Fibroblast of skin of left biceps (primary cell): ENCODE measurements around the gene HIBADH.
"Not testable (repeated sequence)": the region's sequence is repeated elsewhere in the genome, so short reads cannot be mapped to it uniquely, and the experiment has no call there.

Source experiments
- DNase-seq, 2 experiments: peaks; one replicate each; pipeline ENCODE4 v3.0.0-alpha.2; 2013; ENCODE audit warnings: low read depth in 2 of 2

Gene HIBADH

DNA sequence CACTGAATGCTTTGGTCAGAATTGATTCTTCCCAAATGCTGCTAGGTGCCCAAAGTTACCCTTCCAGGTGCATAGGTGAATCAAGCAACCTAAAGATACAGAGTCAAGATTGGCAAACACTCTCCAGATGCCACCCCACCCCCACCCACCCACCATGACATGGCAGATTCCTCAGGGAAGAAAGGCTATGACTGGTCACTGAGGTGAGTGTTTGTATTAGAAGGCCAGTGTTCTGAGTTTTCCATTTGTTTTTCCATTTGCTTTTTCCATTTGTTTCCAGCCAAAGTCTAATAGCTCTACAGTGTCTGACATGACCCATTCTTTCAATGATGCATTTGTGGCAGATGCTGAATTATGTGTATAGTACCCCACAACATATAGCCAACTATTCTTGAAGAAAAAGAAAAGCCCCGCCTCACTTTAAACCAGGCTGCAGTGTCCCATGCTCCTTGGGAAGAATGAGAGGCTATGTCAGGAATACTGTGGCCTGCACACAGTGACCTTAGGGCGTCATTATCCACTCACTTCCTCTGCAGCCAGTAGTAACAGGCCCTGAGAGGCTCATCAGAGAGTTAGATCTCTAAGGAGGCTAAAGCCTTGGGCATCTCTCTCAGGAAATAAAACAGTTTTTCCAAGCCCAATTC lies 16.1 kb upstream of the HIBADH start:
- DNase-seq = no peak

DNA sequence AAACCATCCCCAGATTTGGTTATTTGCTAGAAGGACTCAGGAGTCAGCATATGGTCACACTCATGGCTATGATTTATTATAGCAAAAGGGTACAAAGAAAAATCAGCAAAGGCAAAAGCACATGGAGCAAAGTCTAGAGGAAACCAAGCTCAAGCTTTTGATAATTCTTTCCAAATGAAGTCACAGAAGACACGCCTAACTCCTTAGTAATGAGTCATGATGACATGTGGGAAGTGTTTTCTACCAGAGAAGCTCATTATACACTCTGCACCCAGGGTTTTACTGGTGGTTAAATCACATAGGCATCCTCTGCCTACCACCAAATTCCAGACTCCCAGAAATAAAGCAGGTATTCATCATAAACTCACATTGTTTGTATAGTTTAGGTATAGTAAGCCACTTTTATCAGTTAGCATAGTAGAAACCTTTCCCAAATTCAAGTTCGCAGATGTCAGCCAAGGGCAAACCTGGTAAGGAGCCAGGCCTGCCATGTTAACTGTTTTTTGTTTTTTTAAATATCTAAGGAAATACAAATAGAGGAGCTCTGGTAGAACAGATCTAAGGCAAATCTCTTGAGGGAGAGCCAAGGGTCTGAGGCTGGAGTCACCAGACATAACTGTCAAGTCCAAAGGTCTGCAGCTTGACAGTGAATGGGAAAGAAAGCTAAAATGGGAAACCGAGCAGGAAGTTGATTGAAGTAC lies 15.4 kb upstream of the HIBADH start:
- peak; percentile 87 to 88 for DNase-seq

DNA sequence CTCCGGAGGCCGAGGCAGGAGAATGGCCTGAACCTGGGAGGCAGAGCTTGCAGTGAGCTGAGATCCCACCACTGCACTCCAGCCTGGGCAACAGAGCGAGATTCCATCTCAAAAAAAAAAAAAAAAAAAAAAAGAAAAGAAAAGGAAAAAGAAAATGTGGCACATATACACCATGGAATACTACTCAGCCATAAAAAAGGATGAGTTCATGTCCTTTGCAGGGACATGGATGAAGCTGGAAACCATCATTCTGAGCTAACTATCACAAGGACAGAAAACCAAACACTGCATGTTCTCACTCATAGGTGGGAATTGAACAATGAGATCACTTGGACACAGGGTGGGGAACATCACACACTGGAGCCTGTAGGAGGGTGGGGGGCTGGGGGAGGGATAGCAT lies 11.4 kb upstream of the HIBADH start:
- DNase-seq = not testable (repeated sequence)

DNA sequence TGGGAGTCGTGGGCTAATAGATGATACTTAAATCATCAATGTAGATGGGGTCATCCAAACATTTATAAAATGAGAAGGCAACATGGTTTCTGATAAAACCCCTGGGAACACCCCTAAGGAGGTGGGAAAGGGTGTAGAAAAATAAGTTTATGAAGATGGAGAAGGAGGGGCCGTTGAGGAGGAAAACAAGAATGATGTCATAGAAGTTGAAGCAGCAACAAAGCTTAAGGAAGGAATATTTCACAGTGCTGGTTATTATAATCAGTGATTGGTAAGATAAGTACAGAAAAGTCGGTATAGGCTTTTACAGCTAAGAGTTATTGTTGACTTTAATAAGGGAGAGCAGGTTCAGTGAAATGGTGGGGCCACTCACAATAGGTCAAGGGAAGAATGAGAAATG lies 9.0 kb upstream of the HIBADH start:
- no peak for DNase-seq

DNA sequence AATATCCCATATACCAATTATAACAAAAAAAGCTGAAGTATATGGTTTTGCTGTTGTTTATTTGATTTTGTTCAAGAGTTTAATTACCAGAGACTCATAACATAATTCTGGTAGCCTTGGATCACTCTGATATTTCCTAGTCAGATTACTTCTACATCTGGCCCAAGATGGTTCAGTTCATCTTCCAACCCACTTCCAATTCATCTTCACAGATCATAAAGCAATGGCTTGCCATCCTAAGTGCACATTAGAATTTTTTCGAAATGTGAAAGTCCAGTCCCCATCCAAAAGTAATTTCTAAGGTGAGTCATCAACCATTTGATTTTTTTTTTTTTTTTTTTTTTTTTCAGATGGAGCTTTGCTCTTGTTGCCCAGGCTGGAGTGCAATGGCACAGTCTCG lies 8.0 kb upstream of the HIBADH start:
- DNase-seq = no peak

DNA sequence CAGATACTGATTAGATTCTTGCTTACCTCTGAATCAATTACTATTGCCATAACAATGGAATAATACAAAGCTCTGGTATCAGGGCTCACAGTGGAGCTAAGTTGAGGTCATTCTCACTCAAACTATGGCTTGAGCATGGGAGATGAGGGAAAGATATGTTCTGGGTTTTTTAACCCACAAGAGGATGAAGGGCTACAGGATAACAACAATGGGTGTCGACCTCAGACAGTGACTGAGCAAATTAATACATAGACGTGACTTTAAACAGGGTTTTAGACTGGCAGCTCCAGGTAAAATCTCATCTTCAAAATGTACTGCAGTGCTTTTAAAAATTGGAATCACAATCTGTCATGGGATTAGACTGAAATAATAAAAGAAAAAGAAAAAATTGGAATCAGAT lies 7.5 kb upstream of the HIBADH start:
- DNase-seq = no peak

DNA sequence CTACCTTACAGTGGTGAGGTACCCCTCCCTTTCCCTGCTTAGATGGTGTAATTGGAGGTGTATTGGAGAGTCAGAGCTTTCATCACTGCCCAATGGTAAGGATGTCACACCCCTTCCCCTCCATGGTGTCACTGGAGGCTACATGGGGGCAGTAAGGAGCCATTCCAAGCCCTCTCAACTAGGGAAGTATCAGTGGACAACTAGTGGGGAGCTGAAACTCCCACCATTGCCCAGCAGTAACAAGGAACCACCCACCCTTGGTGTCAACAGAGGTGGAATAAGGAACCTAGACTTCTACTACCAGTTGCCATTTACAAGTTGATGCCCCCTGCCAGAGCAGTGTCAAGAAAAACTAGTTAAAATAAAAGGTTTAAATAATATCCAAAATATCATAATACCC lies 2.8 kb upstream of the HIBADH start:
- DNase-seq = no peak

DNA sequence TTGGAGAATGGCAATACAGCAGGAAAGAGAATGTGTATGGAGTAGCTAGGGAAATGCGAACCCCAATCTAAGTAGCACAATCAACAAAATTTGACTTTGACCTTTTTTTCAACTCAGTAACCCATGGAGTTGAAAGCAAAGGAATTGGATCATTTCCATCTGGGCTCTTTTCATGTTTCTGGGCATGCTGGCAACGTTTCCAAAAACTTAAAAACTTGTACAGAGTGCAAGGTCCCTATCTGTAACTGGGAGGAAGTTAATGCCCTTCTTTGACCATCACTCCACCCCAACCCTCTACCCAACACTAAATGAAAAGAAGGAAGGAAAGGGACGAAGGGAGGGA lies 1.3 kb upstream of the HIBADH start:
- no peak for DNase-seq

DNA sequence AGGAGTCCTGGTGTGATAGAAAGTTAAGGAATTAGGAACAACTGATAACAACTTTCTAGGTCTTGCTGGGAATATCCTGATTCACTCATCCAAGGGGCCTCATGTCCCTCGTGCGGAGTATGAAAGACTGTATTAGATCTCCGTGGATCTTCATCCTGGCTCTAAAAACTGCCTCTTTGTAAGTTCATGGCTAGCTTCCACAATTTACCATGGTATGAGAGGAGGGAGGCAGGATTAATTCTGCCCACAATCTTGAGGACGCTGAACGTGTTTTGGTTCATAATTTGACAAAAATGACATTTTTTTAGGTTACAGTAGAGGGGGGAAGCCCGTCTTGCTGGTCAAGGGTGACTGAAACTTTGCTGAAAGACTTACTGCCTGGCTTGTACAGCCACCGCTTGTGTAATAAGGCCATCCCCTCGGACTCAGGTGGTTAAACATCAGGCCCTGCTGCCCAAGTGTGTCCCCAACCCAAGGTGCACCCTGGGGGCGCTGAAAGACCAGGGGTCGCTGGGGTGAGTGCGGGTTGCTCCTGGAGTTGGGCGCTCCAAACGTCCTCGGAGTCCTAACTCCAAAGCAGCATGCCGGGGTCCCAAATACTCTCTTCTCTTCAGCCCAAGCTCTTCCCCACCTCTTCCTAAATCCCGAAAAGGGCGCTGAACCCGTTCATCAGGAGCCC lies 733 bp downstream of the HIBADH start:
- DNase-seq = no peak

DNA sequence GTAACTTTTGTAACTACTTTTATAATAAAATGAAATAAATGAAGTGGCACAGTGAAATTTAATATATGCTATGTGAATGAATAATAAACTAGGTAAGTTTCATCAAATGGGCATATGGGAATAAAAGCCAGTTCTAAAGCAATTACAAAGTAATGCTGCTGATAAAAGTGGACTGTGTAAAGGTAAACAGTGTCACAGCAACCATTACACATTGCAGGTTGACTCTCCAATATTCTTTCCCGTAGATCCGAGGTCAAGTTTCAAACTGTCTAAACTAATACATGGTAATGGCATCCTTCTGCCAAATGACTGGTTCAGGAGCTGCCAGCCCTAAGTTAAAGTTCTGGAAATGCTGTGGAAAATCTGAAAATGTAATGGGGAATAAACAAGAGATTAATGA lies 6.0 kb downstream of the HIBADH start:
- no peak for DNase-seq

DNA sequence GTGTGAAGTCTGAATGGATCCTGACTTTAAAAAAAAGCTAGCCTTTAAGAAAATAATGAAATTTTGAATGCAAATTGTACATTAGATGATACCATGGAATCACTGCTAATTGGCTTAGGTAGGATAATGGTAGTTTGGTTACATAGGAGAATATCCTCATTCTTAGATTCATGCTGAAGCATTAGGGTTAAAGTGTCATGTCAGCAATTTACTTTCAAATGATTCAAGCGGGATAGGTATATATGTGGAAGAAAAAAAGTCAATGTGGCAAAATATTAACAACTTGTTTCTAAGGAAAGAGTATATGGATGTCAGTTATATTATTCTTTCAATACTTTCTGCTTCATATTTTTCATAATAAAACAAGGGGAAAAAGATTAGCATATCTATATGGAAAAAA lies 7.5 kb downstream of the HIBADH start:
- DNase-seq = no peak

DNA sequence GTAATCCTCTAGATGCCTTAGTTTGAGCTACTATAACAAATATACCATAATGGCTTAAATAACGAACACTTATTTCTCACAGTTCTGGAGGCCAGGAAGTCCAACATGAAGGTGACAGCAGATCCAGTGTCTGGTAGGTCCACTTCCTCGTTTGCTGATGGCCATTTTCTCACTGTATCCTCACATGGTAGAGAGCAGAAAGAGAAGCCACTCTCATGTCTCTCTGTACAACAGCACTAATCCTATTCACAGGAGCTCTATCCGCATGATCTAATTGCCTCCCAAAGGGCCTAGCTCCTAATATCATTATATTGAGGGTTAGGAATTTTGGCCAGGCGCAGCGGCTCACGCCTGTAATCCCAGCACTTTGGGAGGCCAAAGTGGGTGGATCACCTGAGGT lies 10.2 kb downstream of the HIBADH start:
- DNase-seq = no peak

DNA sequence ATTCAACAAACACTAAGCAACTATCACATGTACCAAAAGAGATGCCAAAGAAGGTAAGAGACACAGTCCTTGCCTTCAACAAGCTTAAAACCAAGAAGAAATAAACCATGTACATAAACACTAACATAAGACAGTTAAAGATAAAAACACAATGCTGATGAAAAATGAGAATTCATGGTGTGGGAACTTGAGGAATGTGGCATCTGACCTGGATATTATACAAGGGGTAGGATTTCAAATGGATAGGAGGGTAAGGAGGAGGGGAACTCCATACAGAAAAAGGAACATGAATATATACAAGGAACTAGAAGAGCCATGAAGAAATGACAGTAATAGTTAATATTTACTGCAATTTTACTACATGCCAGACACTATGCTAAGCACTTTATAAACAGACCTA lies 11.0 kb downstream of the HIBADH start:
- DNase-seq = no peak

DNA sequence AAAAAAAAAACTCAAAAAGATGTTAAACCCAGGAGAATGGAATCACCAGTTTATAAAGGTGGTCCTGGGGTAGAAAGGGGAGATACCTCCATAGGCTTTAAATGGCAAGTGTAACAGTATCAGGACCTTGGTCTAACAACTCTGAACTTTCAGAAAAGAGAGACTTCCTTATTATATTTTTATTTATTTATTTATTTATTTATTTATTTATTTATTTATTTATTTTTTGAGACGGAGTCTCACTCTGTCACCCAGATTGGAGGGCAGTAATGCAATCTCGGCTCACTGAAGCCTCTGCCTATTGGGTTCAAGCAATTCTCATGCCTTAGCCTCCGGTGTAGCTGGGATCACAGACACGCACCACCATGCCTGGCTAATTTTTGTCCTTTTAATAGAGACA lies 12.4 kb downstream of the HIBADH start:
- DNase-seq = no peak

DNA sequence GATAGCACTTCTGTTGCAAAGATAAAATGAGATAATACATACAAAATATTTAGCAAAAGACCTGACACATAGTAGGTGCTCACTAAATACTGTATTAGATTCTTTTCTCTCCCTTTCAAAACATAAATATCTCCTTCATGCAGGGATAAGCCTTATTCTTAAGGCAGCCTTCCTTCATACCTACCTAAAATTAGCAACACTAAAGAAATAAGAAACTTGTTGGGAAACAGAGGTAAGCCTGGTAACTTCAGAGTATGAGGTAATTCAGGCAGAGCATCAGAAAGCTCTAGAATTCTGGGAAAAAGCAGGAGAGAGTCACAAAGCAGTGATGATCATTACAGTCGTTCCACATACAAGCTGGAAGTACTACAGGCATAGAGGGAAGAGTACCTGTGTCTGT lies 15.2 kb downstream of the HIBADH start:
- no peak for DNase-seq

DNA sequence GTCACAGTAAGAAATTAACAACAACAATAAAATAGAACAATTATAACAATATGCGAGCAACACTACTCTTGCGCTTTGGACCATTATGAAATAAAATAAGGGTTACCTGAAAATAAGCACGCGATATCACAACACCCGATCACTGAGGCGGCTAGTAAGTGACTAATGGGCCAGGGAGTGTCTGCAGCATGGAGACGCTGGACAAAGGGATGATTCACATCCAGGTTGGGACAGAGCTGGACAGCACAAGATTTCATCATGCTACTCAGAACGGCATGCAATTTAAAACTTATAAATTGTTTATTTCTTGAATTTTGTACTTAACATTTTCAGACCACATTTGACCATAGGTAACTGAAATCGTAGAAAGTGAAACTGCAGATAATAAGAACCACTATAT lies 15.6 kb downstream of the HIBADH start:
- no peak for DNase-seq

DNA sequence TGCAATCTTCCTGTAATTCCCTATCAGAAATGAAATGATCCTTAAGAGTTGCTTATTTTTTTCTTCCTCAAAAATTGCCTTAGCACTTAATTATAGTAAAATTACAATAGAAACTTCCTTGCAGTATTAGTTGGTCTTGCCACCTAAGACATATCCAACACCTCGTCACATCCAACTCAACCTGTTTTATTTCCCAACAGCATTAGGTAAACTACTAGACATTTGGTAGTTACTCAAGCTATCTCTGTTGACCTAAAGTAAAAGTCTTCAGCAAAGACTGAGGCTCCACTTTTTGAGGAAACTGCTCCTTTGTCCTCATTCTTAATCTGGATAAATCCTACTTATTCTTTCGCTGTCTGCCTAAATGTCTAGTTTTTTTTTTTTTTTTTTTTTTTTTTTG lies 20.4 kb downstream of the HIBADH start:
- no peak for DNase-seq

DNA sequence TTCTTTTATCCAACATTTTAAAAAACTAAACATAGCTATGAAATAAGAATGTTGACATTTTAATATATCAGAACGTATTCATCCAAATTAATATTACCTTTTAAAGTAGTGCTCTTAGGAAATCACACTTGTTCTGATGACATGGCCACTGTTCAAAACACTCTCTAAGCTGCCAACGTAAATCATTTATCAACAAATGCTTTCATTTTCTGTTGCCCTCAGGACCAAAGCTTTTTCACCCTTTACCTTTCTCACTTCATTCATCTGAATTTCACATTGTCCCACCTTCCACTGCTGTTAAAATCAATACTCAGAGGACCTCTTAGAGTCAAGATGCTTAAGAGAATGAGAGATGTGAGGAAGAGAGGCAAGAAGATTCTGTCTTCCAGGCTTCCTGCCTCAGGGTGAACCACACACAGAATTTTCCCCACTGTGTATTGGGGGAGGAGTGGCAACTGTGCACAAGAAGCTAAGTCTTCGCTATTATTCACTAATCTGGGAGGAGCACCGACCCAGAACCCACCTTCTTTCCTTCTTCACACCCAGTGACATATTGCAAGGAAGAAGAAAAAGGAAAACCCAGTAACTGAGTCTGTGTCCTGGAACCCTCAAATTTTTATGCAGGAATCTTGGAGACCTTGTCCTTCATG lies 21.0 kb downstream of the HIBADH start:
- DNase-seq = no peak

DNA sequence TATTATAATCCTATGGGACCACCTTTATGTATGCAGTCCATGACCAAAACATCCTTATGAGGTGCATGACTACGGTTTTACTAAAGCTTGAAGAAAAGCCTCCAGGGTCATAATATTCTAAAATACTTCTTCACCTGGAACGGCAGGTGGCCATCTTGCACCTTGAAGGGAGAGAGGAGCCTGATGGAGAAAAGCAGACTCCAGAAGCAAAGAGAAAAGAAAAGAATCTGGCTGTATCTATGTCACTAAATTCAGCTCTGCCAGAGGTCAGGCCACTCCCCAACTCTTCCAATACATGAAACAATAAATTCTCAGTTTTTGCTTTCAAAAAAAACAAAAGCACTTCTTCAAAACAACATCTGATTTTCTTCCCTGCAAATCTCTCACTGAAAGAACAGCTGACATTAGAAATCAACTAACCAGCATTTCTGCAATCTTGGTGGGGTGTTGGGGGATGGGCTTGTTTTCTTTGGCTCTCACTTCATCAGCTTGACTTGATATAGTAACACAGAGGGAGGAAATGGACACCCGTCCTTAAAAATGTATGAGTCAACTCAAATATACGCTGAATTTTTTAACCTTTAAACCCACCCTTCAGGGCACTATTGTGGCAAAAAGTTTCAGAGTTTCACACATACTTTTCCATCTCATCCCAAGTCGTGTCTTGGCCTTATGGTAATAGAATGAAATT lies 21.7 kb downstream of the HIBADH start:
- DNase-seq = peak; percentile 45 to 47

DNA sequence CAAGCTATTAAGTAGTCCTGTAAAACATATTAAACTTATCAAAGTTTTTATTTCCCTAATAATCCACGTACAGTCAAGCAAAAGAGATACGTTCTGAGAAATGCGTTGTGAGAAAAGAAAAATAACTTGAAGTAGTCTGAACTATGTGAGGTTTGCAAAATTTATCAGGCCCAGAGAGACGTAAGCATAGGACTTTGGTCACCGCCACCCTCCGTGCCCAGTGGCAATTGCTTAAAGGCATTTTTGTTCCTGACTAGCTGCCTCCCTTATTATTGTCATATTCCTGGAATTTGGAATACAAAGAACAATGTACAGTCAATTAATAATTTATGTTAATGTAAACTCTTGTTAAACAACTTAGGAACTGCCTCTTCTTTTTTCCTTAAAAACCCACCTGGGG lies 22.8 kb downstream of the HIBADH start:
- no peak for DNase-seq

DNA sequence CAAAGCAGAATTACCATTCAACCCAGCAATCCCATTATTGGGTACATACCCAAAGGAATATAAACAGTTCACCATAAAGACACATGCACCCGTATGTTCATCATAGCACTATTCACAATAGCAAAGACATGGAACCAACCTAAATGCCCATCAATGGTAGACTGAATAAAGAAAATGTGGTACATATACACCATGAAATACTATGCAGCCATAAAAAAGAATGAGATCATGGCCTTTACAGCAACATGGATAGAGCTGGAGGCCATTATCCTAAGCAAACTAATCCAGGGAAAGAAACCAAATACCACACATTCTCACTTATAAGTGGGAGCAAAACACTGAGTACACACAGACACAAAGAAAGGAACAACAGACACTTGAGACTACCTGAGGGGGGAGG lies 23.6 kb downstream of the HIBADH start:
- not testable (repeated sequence) for DNase-seq

DNA sequence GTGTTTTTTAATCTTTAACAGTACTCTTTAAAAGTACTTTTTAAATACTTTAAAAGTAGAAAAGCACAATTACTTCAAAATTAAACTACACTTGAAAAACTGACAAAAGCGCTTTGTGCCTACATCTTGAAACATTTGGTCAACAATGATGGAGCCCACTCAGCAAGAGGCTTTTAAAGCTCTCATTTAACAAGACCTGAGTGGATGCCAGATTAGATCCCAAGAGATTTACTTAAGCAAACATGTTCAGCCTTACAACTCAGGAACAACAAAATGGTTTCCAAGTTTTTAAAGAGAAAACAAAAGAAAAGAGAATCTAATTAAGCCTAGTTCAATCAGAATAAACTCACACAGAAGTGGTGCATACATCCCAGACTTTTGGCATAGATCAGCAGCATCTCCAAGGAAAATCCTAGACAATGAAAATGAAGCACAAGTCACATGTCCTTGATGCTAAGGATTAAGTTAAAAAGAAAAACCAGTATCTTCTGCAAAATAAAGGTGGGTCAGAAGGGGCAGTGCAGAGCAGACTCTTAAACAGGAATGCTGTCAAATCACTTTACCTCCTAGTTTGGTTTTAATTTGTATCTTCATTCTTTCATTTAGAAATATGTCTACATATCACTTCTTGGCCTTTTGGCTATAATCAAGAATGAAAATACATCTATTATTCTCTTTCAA lies 26.2 kb downstream of the HIBADH start:
- peak in 1 of 2 experiments; percentile 3 for DNase-seq
